ENCODE data around the gene NOMO2.
"Not testable (repeated sequence)": the region's sequence is repeated elsewhere in the genome, so short reads cannot be mapped to it uniquely, and the experiment has no call there.

DNA sequence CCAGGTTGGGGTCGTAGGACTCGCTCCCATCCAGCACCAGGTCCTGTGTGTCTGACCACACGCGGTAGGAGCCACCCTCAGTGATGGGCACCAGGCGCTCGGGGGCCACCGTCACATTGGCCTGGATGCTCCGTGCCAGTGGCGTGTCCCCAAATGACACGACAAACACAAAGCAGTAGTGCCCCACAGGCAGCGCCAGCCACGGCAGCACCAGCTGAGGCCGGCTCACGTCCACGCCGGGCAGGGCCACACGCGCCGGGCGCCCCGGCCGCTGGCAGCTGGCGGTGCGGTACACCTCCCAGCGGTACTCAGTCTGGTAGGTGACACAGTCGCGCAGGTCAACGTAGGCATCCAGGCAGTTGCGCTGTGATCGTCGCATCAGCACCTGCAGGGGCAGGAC lies 177.0 kb downstream of the NOMO2 start:
- TF ChIP-seq, protein P1, sequence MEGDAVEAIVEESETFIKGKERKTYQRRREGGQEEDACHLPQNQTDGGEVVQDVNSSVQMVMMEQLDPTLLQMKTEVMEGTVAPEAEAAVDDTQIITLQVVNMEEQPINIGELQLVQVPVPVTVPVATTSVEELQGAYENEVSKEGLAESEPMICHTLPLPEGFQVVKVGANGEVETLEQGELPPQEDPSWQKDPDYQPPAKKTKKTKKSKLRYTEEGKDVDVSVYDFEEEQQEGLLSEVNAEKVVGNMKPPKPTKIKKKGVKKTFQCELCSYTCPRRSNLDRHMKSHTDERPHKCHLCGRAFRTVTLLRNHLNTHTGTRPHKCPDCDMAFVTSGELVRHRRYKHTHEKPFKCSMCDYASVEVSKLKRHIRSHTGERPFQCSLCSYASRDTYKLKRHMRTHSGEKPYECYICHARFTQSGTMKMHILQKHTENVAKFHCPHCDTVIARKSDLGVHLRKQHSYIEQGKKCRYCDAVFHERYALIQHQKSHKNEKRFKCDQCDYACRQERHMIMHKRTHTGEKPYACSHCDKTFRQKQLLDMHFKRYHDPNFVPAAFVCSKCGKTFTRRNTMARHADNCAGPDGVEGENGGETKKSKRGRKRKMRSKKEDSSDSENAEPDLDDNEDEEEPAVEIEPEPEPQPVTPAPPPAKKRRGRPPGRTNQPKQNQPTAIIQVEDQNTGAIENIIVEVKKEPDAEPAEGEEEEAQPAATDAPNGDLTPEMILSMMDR (IDR thresholded peaks at IDR 0.05) = not testable (repeated sequence)
- TF ChIP-seq POLR2A, EP300 (IDR thresholded peaks at IDR 0.05): not testable (repeated sequence)

Measured in upper lobe of left lung (tissue), 4 donors.